HCT116 (cell line): ENCODE results near the gene AK5.

ENCODE experiments used
- CTCF ChIP-seq, 3 experiments: fragments of 200-600 bp in 1 of 3; sonication (generic) in 1 of 3; IDR thresholded peaks in 2 of 3; conservative IDR thresholded peaks in 1 of 3; 2 replicates each; pipeline ENCODE4 v1.5.1; 2012 to 2017; ENCODE audit warnings: low read depth in 2 of 3, low read length in 2 of 3, antibody characterized with exemption in 1 of 3, borderline replicate concordance in 1 of 3, control low read depth in 1 of 3, mild to moderate bottlenecking in 1 of 3, mixed read lengths in 1 of 3, mixed run types in 1 of 3, moderate library complexity in 1 of 3; ENCODE audit not compliant: insufficient read depth in 1 of 3
- POLR2A ChIP-seq: IDR thresholded peaks from 2 replicates; pipeline ENCODE4 v1.7.0; 2011; ENCODE audit warnings: borderline replicate concordance; ENCODE audit not compliant: insufficient read depth, insufficient read length; ENCODE audit errors: extremely low read depth
- ZBTB33 ChIP-seq: IDR thresholded peaks from 2 replicates; pipeline ENCODE4 v1.6.1; 2011; ENCODE audit warnings: mild to moderate bottlenecking, low read length, moderate library complexity; ENCODE audit not compliant: insufficient replicate concordance; ENCODE audit errors: extremely low read depth

GRCh38 chr1:77392486-77392885 lies 110.7 kb downstream of the AK5 start:
- no peak for TF ChIP-seq POLR2A
- no peak for TF ChIP-seq CTCF (IDR thresholded peaks at IDR 0.05 in 2 of 3, conservative IDR thresholded peaks at IDR 0.05 in 1 of 3; ENCODE audit: borderline replicate concordance in 1 of 3, insufficient read depth in 1 of 3, low read depth in 2 of 3, low read length in 2 of 3)
- TF ChIP-seq ZBTB33 = no peak
